Subcutaneous adipose tissue (tissue), 4 donors: ENCODE measurements around the gene CBS. TPM values are rescaled to one million over a fixed set of nuclear protein-coding genes. Genes with fewer than 3 reads are reported as not detected.
"Not testable (repeated sequence)": the region's sequence is repeated elsewhere in the genome, so short reads cannot be mapped to it uniquely, and the experiment has no call there.

ENCODE experiments used
- CTCF ChIP-seq: fragments of 450-650 bp; IDR thresholded peaks from one replicate; pipeline ENCODE4 v1.5.1; 2016; ENCODE audit warnings: low read depth, mild to moderate bottlenecking, control low read depth, antibody characterized with exemption, moderate library complexity
- total RNA-seq, 4 donors: library from RNA; depleted of rRNA; stranded (reverse); fragments of >200 nt; gene quantifications; one replicate each; pipeline ENCODE4 v1.1.0, GENCODE V29; 2016

The CBS gene
- 10 to 100 TPM in 3 of 4 donors, 1 to 10 TPM in 1; 6.0 to 33.7 (median 21.1) TPM for total RNA-seq

DNA sequence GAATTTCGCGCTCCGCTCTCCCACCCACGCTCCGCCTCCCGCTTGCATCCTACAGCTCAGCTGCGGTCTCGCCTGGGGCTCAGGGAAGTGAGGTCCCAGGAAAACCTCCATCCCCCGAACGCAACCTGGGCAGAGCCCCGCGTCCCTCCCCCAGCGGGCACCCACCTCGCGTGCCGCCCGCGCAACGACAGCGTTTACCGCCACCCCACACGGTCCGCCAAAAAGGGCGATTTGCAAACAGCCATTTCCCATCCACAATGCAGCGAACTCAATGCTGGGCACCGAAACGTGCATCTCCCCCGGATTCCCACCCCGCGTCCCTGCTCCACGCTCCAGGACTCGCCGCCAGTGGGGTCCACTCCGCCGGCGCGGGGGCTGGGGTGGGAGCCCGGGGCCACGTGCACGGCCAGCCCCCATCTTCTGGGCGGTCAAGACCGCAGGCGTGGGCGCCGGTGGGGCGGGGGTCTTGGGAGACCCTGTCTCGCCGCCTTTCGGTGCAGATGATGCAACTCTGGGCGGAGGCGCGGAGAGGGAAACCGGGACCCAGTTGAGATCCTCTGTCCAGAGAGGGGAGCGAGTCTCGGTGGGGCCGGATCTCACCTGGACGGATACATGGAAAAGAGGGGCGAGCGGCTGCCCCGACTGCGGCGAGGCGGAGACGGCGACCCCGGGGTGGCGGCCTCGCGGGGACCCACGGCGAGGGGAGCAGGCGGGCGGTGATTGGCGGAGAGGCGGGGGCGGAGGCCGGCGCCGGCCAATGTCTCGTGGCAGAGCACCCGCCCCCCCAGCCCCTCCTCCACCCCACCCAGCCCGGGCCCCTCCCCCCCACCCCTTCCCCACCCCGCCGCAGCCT, at the start of gene CBS:
CBS (minus strand) TSS at position 666 of the 853 bp plus-strand sequence. CDS start 3,642 bp downstream, outside the sequence.
- not testable (repeated sequence) for TF ChIP-seq CTCF

- not testable (repeated sequence) for TF ChIP-seq CTCF
These were observed 31.5 kb upstream of the CBS start, which contains the start of gene U2AF1 for GRCh38 chr21:43106965-43107793. U2AF1 (minus strand) TSS chr21:43107570; CDS start chr21:43107494, 76 bp downstream.

DNA sequence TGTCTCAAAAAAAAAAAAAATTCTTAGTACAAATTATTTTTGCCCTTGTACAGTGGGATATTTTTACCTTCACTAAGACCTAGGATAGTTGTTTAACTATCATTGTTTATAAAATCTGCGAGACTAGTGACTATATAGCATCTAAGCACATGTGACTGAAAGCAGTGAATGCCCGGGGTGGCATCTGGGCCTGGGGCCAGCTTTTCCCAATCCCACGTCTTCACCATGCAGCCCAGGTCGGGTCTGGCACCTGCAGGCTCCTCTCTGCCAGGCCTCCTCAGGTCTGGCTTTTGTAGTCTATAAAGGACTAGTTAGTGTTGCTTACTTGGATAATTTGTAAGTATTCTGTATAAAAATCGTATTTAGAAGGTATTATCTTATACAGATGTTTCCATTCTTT, 40.8 kb downstream of the CBS start:
- no peak for TF ChIP-seq CTCF

DNA sequence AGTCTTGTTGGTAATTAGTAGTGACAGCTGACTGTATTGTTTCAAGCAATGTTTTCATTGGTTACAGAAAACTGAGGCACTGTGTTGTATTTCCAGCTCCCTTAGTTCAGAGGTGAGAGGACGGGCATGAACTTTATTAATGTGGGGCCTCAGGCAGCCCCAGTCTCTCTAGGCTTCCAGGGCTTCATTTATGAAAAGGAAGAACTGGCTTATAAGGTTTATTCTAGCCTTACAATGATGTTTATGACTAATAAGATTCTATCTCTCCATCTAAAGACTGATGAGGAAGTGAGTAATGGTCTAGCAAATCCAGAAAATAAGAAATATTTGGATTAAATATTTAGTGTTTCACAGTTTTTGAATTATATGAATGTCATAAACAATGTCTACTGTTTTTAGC, 41.5 kb downstream of the CBS start:
- TF ChIP-seq CTCF = no peak

DNA sequence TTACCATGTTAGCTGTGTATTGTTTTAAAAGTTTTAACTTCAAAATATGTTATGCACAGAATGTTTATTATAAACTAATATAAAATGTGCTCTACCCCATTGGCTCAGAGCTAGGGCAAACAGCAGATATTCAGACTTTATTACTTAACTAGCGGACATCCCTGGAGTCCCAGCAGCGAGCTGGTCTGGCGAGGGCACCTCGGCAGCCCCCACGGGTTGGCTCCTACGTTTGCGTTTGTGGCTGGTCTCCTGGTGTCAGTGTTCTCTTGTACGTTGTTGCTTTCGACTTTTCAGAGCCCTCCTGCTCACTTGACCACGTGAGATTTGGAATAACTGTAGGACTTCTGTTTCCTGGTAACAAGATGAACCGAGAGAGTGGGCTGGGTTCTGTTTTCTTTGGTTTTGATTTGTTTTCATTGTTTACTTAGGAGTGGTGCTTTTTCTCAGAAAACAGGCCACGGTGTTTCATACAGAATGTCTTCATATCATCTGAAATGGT, 44.5 kb downstream of the CBS start:
- TF ChIP-seq CTCF = no peak

GRCh38 chr21:43029785-43030184, 45.9 kb downstream of the CBS start:
- no peak for TF ChIP-seq CTCF
